ENCODE results near the gene CYP2W1.

CYP2W1 gene

DNA sequence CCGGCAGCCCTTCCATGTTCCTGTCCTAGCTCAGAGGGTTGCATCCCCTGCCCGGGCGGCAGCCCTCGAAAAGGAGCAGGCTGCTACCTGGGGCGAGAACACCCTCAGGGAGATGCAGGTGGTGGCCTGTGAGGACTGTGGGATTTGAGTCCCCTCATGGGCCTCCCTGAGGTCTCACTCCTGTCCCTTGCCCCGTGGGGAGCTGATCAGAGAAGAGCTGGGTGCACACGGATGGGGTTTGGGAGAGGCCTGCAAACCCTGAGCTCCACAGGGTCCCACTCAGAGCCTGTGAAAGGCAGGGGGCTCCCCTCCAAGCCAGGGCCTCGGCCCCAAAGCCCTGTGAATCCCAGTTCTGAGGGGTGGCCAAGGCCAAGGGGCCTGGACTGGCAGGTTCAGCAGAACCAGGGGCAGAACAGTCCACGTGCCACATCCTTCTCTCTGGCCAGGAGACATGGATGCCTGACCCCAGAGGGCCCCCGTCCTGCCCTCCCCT is 424 bp upstream of the CYP2W1 start:
- no peak for DNase-seq

- DNase-seq = no peak
These were observed 663 bp downstream of the CYP2W1 start for GRCh38 chr7:983616-984071.

DNA sequence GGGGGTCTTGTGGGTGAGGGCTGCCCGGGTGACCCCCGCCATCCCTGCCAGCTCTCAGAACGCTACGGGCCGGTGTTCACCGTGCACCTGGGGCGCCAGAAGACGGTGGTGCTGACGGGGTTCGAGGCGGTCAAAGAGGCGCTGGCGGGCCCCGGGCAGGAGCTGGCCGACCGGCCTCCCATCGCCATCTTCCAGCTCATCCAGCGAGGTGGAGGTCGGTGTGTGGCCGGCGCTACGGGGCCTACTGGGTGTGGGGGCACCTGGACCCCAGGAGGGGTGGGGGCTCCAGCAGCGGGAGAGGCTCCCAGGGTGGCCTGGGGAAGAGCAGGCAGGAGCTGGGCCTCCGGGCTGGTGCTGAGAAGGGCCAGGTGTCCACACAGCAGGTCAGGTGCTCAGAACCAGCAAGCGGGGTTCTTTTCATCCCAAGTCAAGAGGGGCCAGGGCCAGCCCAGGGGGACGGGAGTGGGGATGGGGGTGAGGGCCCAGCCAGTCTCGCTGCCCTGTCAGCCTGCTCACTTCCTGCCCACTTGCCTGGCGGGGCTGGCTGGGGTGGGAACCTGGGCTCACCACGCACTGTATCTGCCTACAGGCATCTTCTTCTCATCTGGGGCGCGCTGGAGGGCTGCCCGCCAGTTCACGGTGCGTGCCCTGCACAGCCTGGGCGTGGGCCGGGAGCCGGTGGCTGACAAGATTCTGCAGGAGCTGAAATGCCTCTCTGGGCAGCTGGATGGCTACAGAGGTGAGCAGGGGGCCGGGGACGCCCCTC is 1.6 kb downstream of the CYP2W1 start:
- no peak for DNase-seq

- no peak for DNase-seq
These were observed 2.1 kb downstream of the CYP2W1 start for GRCh38 chr7:985127-985416.

- no peak for DNase-seq
These were observed 3.1 kb downstream of the CYP2W1 start for GRCh38 chr7:985915-986741.

DNA sequence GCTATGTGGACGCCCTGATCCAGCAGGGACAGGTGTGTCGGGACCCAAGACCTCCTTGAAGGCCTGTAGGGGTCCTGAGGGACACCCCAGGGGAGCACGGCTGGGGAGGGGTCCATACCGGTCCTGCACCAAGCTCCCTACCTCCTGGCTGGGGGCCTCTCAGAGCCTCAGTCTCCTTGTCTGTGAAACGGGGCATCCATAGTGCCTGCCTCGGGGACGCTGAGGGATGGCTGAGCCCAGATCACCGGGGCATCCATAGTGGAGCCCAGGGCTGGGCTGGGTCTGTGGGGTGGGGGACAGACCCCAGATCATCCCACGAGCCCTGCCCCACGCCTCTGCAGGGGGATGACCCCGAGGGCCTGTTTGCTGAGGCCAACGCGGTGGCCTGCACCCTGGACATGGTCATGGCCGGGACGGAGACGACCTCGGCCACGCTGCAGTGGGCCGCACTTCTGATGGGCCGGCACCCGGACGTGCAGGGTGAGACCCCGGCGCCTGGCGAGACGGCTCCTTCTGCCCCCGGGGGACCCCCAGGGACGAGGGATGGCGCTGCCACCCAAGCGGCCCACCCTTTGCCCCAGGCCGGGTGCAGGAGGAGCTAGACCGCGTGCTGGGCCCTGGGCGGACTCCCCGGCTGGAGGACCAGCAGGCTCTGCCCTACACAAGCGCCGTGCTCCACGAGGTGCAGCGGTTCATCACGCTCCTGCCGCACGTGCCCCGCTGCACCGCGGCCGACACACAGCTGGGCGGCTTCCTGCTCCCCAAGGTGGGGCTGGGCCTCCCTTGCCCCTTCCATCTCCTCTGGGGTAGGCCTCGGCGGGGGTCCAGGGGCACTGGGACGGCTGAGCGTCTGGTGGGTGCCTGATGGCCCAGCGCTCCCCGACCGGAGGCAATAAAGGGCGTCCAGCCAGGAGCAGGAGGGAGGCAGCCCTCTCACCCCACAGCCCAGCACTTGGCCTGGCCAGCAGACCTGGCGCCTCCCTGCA is 4.1 kb downstream of the CYP2W1 start:
- DNase-seq = no peak

GRCh38 chr7:987909-988308 is 4.9 kb downstream of the CYP2W1 start:
- no peak for DNase-seq

GRCh38 chr7:988426-988911 is 5.5 kb downstream of the CYP2W1 start:
- no peak for DNase-seq

DNA sequence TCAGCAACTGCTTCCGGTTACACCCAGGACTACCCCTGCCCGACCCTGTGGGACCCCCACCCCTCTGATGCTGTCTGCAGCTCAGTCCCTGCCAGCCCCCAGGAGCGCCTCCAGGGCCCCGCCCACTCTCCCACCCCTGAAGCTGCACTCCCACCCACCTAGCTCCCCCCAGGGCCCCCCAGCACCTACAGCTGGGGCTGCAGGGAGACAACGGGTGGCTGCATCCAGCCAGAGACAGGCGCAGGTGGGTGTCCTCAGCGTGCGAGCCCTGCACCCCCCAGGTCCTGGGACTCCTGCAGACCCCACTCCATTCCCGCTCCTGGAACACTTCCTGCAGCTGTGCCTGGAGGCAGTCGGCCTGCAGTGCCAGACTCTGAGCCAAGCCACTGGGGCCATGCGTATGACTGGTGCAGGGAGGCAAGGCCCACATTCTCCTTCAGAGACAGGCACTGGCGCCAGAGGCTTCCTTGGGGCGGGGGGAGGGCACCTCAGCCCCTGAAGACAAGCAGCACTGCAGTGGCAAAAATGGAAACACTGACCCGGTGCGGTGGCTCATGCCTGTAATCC is 6.1 kb downstream of the CYP2W1 start:
- no peak for DNase-seq

DNA sequence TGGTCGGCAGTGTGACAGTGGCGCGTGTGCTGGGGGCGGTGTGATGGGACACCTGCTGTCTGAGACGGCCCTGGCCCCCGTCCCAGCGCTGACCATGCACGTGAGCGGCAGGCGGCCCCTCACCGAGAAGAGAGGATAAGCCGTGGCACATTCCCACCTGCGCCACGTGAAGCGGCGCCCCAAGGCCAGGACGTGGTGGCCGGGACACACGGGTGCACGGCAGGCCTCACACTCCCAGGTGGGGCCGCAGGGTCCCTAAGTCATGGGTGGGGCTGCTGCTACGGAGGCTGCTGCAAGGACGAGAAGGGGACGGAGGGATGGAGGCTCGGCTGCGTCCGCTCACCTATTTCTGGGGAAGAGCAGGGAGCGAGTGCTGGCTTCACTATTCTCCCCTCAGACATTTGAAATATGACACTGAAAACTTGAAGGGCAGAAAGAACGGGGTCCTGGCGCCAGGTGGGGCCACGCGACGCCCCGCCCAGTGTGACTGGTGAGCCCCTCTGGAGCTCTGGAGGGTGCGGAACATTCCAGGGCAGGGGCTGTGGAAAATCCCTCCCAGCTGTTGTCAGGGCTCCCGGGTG is 7.5 kb downstream of the CYP2W1 start:
- DNase-seq = no peak

DNA sequence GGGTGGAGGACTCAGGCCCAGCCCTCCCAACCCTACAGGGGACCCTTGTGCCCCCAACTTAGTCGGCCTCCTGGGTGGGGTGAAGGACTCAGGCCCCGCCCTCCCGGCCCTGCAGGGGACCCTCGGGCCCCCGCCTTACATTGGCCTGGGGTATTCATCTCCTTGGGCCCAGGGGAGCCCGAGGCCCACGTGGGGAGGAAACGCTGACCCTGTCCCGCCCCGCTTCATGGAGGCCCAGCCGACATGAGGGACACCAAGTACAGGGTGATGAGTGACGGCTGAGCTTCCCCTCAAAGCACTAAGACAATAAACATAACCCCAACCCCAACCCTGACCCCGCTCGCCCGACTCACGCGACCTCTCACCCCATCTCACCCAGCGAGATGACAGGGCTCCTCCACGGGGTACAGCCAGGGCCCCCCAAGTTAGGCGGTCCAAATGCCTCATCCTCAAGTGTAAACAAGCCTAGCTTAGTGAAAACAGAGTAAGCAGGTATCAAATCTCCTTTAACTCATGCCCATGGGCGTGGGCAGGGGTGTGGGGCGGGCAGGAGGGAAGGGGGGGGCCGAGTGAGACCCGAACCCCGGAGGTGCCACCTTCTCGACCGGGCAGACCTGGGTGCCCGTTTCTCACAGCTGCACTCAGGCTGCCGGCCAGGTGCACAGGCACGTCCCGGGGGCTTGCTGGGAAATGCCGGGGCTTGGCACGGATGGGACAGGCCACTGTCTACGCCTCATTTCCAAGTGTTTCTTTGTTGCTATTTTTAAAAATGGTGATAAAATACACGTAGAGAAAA is 8.2 kb downstream of the CYP2W1 start:
- DNase-seq = no peak

DNA sequence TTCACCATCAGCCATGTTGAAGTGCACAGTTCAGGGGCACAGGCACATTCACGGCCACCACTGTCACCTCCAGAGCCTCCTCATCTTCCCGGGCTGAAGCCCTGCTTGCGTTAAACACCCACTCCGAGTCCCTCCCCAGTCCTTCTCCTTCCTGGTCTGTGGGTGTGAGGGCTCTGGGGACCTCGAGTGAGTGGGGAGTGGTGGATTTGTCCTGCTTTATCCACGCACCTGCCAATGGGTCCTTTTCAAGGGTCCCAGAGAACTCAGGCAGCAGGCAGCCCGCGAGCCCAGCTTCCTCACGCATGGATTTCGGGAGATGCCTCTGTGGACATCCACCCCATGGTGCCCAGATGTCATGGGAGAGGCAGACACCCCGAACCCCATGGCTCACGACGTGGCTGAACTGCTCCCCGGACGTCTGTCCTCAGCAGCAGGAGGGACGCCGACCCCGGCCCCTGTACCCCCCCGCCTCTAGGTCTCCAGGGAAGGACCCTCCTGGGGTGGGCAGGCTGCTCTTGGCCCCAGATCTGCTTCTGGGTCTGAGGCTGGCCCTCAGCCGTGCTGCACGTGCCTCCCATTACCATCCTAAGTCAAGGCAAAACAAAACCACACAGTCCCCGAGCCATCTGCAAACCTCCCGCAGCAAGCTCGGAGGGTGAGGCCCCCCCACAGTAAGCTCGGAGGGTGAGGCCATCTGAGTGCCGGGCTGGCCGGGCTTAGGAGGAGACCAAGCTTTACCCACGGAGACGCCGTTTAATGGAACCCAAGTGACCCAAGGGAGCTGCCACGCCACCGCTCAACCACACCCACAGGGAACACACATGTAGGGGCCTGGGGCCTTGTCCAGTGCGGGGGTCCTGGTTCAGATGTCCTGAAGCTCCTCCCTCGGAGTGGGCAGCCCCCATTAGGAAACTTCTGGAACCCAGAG is 9.0 kb downstream of the CYP2W1 start:
- no peak for DNase-seq

DNA sequence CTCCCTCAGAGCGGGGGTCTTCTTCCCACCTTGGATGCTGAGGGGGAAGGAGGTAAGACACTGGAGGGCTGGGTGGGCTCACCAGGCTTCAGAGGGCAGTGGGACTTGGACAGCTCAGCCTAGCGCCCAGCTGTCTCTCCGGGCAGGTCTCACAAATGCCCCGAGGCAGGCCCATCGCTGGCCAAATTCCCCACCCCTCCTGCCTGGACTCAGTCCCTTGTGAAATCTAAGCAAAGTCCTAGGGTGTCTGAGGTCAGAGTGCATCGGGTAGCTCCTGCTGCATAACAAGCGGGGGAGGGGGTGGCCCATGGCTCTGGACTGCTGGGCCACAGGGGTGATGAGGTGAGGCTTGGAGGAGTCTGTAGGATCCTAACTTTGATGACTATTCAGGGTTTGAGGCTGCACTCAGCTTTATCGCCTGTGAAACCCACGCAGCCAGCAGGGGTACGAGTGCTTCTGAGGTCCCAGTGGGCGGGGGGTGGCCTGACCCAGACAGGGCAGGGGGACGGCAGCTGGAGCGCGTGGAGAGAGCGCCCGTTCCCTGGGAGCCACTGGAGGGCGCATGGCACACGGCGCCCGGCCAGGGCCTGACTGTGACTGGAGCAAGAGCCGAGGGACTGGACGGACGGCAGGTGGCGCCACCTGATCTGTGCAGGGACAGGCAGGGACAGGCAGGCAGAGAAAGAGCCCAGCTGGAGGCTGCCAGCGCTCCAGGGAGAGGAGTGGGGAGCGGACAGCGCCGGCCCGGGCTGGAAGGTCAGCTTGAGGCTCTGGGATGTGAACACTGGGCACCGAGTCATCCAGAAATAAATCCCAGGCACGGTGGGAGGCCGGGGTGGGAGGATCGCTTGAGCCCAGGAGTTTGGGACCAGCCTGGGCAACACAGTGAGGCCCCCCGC is 10.0 kb downstream of the CYP2W1 start:
- peak; percentile 94 for DNase-seq

DNA sequence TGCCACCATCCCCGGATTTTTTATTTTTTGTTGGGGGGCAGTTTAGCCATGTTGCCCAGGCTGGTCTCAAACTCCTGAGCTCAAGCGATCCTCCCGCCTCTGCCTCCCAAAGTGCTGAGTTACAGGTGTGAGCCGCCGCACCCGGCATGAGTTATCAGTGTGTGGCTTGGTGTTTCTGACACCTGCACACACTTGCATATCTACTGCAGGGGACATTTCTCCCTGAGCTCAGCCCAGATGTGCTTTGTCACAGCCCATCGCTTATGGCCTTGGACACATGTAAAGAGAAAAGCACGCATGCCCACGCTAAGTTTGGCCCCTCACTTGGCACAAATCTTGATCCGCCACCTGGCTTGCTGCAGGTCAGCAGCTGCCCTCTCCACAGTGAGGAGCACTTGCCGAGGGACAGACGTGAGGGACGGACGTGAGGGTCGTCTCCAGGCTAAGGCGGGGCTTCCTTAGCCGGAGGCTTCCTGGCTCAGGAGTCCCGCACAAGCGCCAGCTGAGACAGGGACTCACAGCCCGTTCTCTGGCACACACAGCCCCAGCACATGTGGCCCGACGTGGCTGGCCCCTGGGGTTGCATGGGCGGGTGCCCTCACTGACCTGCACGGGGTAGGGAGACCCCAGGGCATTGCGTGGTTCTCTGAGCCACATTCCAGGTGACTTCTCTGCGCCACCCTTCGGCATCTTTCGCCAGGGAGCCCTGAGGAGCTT is 11.8 kb downstream of the CYP2W1 start:
- DNase-seq = no peak

GRCh38 chr7:995571-995970 is 12.6 kb downstream of the CYP2W1 start:
- no peak for DNase-seq

DNA sequence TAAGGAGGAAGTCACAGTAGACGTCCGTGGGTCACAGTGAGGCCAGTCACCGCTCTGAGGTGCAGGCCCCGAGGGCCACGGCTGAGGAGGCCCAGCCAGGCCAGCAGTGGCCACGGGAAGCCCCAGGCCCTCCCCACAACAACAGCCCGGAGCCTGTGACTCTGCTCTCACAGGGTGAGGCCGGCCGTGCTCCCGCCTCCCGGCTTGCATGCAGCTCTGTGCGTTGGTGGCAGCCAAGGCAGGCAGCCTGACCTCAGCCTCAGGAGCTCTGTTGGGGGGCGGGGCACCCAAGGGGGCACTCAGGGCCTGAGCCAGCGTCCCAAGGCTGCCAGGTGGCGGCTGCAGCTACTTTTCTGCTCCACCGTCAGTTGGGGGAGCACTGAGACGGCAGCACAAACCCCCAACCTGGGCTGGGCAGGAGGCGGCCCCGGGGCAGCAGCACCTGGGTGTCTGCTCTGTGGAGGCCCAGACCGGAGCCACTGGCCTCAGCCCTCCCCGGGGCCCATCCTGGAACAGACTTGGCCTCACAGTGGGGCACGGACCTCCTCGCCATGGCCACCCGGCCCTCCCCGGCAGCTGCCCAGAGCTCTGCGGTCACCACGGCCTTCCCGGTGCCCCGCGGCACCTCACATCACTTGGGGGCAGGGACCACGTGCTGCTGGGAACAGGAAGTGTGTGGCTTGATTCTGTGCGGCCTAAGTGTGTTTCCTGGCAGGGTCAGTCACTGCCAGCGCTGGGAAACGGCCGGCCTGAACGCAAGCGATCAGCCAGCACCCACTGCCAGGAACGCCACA is 13.3 kb downstream of the CYP2W1 start:
- no peak for DNase-seq
